RWPE1 (cell line): ENCODE results near the gene FRS3.

ENCODE experiments used
- CTCF ChIA-PET: fragments of 350-600 bp; sonication (Branson Sonifier 250); formaldehyde crosslinking; extraction: SDS; loops from one replicate; lab custom pipeline; 2021; lab: Yijun Ruan, JAX
- POLR2A ChIA-PET: fragments of 400-600 bp; formaldehyde crosslinking; extraction: SDS; loops from one replicate; lab custom pipeline; 2020; ENCODE audit warnings: antibody characterized with exemption; ENCODE audit not compliant: low non-redundant PET; lab: Yijun Ruan, JAX
- DNase-seq: peaks from one replicate; pipeline ENCODE4 v3.0.0; 2012; ENCODE audit warnings: low spot score
- H3K27ac ChIP-seq: fragments of 450-650 bp; 2 replicates; pipeline ENCODE4 v1.5.1; 2017
- CTCF ChIP-seq: fragments of 450-650 bp; conservative IDR thresholded peaks from 2 replicates; pipeline ENCODE4 v1.5.1; 2017; ENCODE audit warnings: low read depth, mild to moderate bottlenecking

FRS3 gene

GRCh38 chr6:41723530-41724227 is 56.0 kb downstream of the FRS3 start:
- CTCF ChIA-PET = interaction anchor here (0.7 to 2.8 kb wide), 5 partner anchors 10 to 298 kb away, joined by 3 to 8 read pairs (median 3); no protein-coding TSS in a partner anchor
- TF ChIP-seq CTCF = no peak
- POLR2A ChIA-PET = interaction anchor here (0.5 to 1.4 kb wide), 2 partner anchors 11 to 1703 kb away, joined by 4 to 11 read pairs; partner anchors contain the start of gene ABCC10
- peak overlapping the region; percentile 96 for H3K27ac ChIP-seq
- peak; percentile 97 for DNase-seq

- TF ChIP-seq CTCF = no peak
- DNase-seq = no peak
- peak overlapping the region; percentile 96 for H3K27ac ChIP-seq
- ChIA-PET CTCF (interaction anchor here (0.6 to 2.8 kb wide), 6 partner anchors 10 to 248 kb away, joined by 3 to 8 read pairs (median 3); no protein-coding TSS in a partner anchor), POLR2A (interaction anchor here (0.5 to 1.4 kb wide), 3 partner anchors 11 to 1704 kb away, joined by 4 to 11 read pairs (median 5); partner anchors contain the start of genes ABCC10 and TOMM6)
Observed at GRCh38 chr6:41722969-41723529, 56.7 kb downstream of the FRS3 start.

- CTCF ChIA-PET = interaction anchor here (1.1 to 2.8 kb wide), 2 partner anchors 13 to 40 kb away, joined by 4 to 8 read pairs; no protein-coding TSS in a partner anchor
- no peak for DNase-seq
- POLR2A ChIA-PET = interaction anchor here (0.6 kb wide), 1 partner anchor 1251 kb away, joined by 3 read pairs; no protein-coding TSS in a partner anchor
- TF ChIP-seq CTCF = no peak
- H3K27ac ChIP-seq = peak overlapping the region; percentile 96
Observed at GRCh38 chr6:41721414-41721813, 58.3 kb downstream of the FRS3 start.

- CTCF ChIA-PET = no interaction called here
- peak overlapping the region; percentile 83 for H3K27ac ChIP-seq
- POLR2A ChIA-PET = interaction anchor here (0.6 kb wide), 1 partner anchor 1251 kb away, joined by 3 read pairs; no protein-coding TSS in a partner anchor
- DNase-seq = no peak
- no peak for TF ChIP-seq CTCF
Observed at GRCh38 chr6:41720783-41721182, 58.9 kb downstream of the FRS3 start.

- no peak for TF ChIP-seq CTCF
- DNase-seq = no peak
- POLR2A ChIA-PET = no interaction called here
- peak overlapping the region; percentile 83 for H3K27ac ChIP-seq
- CTCF ChIA-PET = interaction anchor here (0.5 kb wide), 2 partner anchors 216 to 356 kb away, joined by 3 to 4 read pairs; no protein-coding TSS in a partner anchor
Observed at GRCh38 chr6:41720262-41720620, 59.5 kb downstream of the FRS3 start.
